HG03460 (cell line): ENCODE data around the gene STIP1.

Source experiments
- ATAC-seq: cut with Tn5 transposase; IDR thresholded peaks from one replicate; pipeline ENCODE4 v1.9.1; 2021; ENCODE audit not compliant: unreplicated experiment

The STIP1 gene

GRCh38 chr11:64196626-64197025 lies 10.7 kb downstream of the STIP1 start:
- ATAC-seq, result no peak

- ATAC-seq, result no peak
Observed at GRCh38 chr11:64198511-64198910, 12.5 kb downstream of the STIP1 start.

- no peak for ATAC-seq
Observed at GRCh38 chr11:64201543-64201942, 15.6 kb downstream of the STIP1 start.

- ATAC-seq, result no peak
Observed at GRCh38 chr11:64202992-64203391, 17.0 kb downstream of the STIP1 start.

GRCh38 chr11:64203421-64204079 lies 17.6 kb downstream of the STIP1 start:
- no peak for ATAC-seq

GRCh38 chr11:64204080-64204440 lies 18.1 kb downstream of the STIP1 start:
- no peak for ATAC-seq

- ATAC-seq, result no peak
Observed at GRCh38 chr11:64204464-64204989, 18.6 kb downstream of the STIP1 start.

GRCh38 chr11:64206457-64207255 lies 20.7 kb downstream of the STIP1 start, which contains the start of gene FERMT3:
TSS of gene FERMT3 (plus strand) at chr11:64206721. CDS start at chr11:64207365, 644 bp downstream.
- ATAC-seq, result peak; percentile 47

GRCh38 chr11:64207256-64208085 lies 21.5 kb downstream of the STIP1 start:
- peak; percentile 58 for ATAC-seq

- no peak for ATAC-seq
Observed at GRCh38 chr11:64208086-64208795, 22.3 kb downstream of the STIP1 start.

- ATAC-seq, result no peak
Observed at GRCh38 chr11:64208796-64209562, 23.0 kb downstream of the STIP1 start.

- no peak for ATAC-seq
Observed at GRCh38 chr11:64209563-64209843, 23.5 kb downstream of the STIP1 start.

GRCh38 chr11:64210301-64211020 lies 24.5 kb downstream of the STIP1 start:
- no peak for ATAC-seq

GRCh38 chr11:64211181-64211872 lies 25.4 kb downstream of the STIP1 start:
- no peak for ATAC-seq

GRCh38 chr11:64216879-64217278 lies 30.9 kb downstream of the STIP1 start:
- ATAC-seq, result no peak

- no peak for ATAC-seq
Observed at GRCh38 chr11:64218628-64219353, 32.8 kb downstream of the STIP1 start.

- ATAC-seq, result no peak
Observed at GRCh38 chr11:64219354-64219684, 33.3 kb downstream of the STIP1 start.

- no peak for ATAC-seq
Observed at GRCh38 chr11:64219755-64220154, 33.8 kb downstream of the STIP1 start.
